GM19372 (cell line): ENCODE results near the gene ANKRD50.

Experiments used
- ATAC-seq: cut with Tn5 transposase; IDR thresholded peaks from one replicate; pipeline ENCODE4 v1.9.1; 2021; ENCODE audit warnings: mild to moderate bottlenecking, low read depth, moderate library complexity; ENCODE audit not compliant: unreplicated experiment

ANKRD50 gene

DNA sequence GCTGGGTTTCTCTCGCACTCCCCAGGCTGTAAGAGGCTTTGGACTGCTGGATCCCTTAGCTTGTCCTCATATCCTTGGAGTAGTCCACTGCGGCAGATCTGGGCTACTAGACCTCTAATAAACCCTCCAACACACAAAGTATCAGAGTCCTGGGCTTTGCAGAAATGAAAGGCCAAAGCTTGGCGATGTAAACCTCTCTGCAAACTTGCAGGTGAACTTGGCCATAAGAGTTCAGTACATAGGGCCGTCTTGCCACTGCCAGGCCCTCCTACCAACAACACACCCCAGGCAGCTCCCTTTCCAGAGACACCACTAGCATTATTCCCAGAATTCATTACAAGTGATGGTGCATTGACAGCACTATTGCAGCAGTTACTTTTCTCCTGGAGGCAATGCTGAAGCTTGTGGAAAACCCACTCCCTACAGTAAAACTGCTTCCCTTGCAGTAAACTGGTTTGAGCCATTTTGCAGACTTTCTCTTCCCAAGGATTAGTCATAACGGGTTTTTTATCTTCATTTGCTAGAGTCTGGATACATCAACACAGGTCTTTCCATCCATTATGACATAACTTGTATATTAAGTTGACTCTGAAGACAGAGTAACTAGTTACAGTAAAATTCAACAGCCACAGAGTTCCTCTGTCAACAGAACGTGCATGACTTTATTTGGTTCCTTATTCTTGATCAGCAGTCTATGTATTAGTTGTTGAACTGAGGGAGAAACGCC lies 2.4 kb downstream of the ANKRD50 start:
- no peak for ATAC-seq

DNA sequence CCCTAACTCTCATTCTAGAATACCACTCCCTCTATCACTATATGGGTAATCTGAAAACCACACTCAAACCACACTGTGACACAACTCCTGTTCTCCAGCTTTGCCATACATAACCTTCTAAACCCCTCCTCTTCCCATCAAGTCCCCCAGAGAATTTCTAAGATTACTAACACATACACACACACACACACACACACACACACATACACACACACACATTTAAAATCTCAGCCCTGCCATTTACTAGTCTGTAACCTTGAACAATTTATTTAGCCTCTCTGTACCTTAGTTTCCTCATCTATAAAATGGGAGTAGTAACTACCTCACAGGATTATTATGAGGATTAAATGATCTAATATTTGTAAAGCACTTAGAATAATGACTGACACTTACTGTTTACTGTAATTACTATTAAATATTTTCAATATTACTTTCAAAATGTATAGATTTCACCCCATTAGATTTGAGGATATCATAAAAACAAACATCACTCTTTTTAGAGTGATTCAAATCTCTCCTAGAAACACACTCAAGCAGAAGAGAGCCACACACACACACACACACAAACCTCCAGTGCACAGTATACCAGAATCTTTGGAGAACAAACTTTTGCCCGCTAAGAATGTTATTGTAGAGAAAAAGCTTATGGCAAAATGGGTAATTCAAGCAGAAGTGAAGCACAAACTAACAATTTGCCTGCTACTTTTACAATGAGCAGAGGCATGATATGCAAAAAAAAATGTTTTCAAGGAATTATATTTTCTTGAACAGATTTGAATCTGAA lies 3.8 kb downstream of the ANKRD50 start:
- no peak for ATAC-seq

GRCh38 chr4:124705393-124705792 lies 7.1 kb downstream of the ANKRD50 start:
- no peak for ATAC-seq

- no peak for ATAC-seq
Observed at GRCh38 chr4:124703154-124703553, 9.4 kb downstream of the ANKRD50 start.

DNA sequence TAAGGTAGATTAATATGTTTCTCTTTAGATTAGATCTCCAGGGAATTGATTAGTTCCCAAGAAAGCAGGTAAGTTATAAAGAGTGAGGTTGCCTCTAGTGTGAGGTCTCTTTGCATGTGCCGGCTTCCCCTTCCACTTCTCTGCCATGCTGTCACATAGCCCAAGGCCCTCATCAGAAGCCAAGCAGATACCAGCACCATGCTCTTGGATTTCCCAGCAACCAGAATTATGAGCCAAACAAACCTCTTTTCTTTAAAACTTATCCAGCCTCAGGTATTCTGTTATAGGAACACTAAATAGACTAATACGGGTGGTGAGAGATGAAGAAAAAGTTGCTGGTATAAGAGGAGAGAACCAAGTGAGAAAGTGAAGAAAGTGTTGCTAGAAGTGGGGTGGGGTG lies 15.1 kb downstream of the ANKRD50 start:
- ATAC-seq = no peak

GRCh38 chr4:124696182-124696581 lies 16.4 kb downstream of the ANKRD50 start:
- ATAC-seq = no peak

DNA sequence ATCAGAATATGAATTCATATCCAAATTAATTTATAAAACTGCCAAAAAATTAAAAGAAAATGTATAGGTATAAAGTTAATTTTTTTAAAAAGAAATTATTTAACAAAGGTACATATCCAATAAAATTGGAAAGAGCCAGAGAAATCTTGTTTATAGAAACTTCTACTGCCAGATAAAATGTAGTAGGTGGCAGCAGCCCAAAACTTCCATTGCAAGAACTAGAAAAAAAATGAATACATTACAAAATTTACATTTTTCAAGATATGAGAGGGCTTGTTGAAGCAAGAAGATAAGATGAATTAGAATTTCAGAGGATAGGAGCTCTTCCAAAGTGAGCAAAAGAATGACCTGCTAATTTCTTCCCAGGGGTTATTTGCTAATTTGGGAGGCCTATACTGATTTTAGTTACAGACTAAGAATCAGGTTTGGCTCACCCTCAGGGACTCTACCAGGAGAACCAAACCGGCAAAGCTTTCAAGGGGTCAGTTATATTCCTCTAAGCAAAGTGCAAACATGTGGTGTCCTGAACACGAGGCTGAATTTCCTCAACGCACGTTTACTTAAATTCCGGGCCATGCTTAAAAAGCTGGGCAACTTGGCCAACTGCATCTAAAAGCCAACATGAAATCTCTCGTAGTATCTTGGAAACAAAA lies 17.5 kb downstream of the ANKRD50 start:
- ATAC-seq = no peak

DNA sequence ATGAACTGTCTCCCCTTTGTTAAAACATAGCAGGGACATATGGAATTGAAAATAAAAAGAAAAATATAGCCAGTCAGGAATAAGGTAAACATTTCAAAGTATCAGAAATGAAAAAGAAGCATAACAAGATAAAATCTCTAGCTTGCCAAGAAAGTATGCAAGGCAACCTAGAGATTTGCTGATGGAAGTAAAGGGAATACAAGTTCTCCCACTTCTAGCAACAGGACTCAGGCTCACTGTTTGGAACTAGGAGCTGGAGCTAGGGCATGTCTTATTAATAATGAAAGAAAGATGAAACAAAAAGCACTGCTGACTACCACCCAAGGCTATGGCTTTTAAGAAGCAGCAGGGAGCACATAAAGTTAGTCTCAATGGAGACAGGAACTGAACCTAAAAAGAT lies 18.2 kb downstream of the ANKRD50 start:
- no peak for ATAC-seq

DNA sequence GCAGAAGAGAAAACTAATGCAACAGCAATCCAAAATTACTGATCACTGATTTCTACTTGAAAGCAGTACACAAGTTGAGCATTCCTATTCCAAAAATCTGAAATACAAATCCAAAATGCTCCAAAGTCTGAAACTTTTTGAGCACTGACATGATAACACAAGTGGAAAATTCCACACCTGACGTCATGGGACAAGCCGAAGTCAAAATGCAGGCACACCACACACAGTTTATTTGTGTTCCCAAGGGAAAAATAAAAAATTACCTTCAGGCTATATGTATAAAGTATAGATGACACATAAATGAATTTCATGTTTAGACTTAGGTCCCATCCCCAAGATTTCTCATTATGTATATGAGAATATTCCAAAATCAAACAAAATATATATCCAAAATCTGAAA lies 20.7 kb downstream of the ANKRD50 start:
- ATAC-seq = no peak

- ATAC-seq = no peak
Observed at GRCh38 chr4:124686279-124686678, 26.3 kb downstream of the ANKRD50 start.

DNA sequence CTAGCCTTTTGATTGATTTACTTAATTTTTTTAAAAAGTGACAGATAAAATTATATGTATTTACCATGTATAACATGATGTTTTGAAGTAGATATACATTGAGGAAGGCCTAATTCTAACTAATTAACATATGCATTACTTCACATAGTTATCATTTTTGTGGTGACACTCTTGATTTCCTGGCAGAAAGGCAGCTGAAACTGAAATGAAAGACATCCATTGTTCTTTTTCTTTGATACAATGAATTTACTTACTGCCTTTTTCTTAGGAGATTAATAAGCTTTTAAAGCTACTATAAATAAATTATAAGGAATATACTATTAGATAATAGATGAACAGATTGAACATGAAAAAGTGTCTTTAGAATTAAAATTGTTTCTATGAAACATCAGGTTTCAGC lies 26.7 kb downstream of the ANKRD50 start:
- no peak for ATAC-seq

- ATAC-seq = no peak
Observed at GRCh38 chr4:124684301-124684700, 28.2 kb downstream of the ANKRD50 start.

DNA sequence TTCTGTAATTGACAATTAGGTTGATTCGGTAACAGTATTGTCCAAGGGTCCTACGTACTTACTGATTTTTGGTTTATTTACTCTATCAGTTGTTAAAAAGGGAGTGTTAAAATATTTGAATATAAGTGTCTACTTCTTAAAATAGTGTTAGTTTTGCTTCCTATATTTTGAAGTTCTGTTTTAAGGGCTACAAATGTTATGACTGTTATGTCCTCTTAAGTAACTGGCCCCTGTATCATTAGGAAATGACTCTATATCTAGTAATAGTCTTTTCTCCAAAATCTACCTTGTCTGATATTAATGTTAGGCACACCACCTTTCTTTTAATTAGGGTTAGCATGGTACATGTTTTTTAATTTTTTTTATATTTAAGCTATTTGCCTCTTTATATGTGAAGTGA lies 30.1 kb downstream of the ANKRD50 start:
- ATAC-seq = no peak

GRCh38 chr4:124666496-124666895 lies 46.0 kb downstream of the ANKRD50 start:
- ATAC-seq = no peak

DNA sequence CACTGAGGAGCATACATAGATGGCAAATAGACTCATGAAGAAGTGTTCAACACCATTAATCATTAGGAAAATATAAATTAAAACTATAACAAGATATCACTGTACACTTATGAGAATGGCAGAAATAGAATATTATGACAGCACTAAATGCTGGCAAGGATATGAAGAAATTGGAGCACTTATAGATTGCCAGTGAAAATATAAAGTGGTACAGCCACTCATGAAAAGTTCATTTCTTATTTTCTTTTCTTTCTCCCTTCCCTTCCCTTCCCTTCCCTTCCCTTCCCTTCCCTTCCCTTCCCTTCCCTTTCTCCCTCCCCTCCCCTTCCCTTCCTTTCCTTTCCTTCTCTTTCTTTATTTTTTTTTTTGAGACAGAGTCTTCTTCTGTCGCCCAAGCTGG lies 53.7 kb downstream of the ANKRD50 start:
- ATAC-seq = no peak

DNA sequence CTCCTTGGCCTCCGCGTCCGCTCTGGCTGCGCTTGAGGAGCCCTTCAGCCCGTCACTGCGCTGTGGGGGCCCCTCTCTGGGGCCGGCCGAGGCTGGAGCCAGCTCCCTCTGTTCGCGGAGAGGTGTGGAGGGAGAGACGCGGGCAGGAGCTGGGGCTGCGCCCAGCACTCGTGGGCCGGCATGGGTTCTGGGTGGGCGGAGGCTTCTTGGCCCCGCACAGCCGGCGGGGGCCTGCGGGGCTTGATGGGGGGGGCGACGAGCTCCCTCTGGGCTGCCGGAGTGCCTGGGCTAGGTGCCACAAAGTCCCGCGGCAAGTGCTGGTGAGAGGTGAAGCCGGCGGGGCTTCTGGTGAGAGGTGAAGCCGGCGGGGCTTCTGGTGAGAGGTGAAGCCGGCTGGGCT lies 61.9 kb downstream of the ANKRD50 start:
- ATAC-seq = no peak

- no peak for ATAC-seq
Observed at GRCh38 chr4:124647599-124647998, 64.9 kb downstream of the ANKRD50 start.

DNA sequence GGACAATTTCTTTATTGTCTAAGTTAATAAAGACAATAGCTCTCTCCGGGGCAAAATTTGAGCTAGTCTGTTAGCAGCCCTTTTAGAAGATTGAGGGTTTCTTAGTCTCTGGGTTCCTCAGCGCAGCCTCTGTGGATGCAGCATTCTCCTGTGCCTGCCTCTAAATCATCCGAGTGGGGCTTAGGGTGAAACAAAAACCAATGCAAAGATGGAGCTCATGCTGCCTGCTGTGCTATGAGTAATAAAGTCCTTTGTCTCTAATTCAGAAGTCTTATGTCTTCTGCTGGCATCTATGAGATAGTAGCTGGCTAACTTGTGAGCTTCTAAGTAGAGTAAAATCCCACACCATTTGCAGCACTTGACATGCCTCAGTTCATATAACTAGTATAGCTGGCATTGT lies 67.9 kb downstream of the ANKRD50 start:
- ATAC-seq = no peak

- no peak for ATAC-seq
Observed at GRCh38 chr4:124642846-124643245, 69.7 kb downstream of the ANKRD50 start.

DNA sequence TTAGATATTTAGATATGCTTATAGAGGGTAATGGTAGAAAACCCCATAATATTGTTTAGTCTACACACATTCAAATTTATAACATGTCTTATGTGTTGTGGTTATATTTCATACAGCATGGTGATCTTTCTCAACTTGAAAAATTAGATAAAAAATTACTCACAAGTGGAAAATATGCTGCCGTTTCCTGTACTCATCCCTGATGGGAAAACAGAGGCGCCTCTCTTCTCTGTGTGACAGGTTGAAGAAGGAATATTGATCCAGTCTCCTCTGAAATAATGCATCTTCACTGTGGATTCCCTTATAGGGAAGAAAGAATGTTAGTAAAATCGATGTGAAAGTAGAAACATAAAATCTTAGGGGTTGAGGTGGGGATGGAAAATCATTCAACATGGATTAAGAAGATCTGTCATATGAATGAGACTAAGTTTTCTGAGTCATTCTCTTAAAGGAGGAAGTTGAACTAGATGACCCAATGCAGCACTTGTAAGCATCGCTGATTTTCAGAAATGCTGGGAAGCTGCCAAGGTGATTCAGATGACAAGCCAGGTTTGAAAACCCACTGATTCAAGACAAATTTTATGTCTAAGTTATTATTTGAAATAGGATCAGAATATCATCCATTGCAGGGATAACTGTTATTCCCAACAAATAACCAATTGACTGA lies 70.7 kb downstream of the ANKRD50 start:
- no peak for ATAC-seq
